NCI-H187 treated with DMSO at 0.1 percent for 48 hours (cell line): ENCODE results near the gene ZNF121.
"Not testable (repeated sequence)": the region's sequence is repeated elsewhere in the genome, so short reads cannot be mapped to it uniquely, and the experiment has no call there.

Experiments
- DNase-seq: peaks from one replicate; lab custom pipeline; 2025; lab: John Stamatoyannopoulos, UW

ZNF121 gene

DNA sequence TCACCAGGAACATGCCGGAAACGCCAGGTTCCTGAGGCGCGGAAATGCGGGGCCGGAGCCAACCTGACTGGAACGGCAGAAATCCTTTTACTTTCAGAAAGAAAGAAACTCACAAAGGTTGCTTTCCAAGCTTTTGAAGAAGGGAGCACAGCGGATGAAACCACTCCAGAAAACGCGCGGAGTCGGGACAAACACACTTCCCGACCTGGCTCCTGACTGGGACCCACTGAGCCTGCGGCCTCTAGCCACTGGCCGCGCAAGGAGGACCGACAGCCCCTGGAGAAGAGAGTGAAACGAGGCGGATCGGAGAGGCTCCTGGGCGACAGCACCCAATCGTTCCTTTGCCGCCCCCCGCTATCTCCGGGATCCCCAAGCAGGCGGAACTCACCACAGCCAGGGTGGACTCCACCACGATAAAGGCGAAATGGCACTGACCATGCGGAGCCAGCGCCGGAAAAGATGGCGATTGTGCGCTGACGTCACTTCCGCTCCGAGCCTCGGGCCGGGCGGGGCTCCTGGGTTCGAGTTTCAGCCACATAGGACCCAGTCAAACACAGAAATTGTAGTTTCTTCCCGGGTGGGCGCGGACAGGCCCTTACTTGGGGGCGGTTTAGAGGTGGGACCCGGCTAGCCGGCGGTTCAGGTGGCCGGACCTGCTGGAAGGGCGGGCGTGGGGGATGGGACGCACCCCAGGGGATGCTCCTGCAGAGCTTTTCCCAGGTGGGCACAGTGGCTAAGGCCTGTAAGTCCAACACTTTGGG is at the start of gene ZNF121:
Gene ZNF121 (minus strand): TSS at position 432 of the 761 bp plus-strand sequence. CDS start 16,407 bp downstream, outside the sequence.
- no peak for DNase-seq

DNA sequence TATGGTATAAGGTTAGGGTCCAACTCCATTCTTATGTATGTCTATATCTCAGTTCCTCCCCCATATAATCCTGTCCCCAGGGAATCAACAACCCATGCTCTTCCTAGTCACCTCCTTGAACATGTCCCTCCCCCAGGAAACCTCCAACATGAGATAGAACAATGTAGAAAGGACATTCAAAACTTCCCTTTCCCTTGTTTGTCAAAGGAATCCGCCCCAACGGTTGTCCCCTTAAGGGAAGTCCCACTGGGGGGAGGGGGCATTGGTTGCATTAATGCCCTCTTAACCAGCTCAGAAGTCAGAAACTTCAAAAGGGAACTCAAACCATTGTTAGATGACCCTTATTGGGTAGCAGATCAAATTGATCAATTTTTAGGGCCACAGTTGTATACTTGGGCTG is 43.6 kb upstream of the ZNF121 start:
- no peak for DNase-seq

DNA sequence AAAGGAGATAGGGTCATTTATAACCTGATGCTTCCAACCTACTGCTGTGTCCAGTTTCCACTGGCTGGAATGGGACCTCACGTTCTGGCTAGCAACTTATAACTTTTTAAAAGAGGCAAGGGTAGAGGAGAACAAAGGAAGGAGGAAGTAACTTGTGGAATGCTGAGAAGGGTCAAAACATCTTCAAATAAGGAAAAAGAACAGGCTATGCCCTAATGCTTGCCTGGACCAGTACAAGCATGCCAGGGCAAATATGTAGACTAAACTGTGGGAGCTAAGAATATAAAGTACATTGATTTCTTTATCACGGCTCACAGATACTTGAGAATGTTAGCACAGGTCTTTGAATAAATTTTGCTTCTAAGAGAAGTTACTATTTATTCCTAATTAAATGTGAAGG is 38.2 kb upstream of the ZNF121 start:
- DNase-seq = no peak

DNA sequence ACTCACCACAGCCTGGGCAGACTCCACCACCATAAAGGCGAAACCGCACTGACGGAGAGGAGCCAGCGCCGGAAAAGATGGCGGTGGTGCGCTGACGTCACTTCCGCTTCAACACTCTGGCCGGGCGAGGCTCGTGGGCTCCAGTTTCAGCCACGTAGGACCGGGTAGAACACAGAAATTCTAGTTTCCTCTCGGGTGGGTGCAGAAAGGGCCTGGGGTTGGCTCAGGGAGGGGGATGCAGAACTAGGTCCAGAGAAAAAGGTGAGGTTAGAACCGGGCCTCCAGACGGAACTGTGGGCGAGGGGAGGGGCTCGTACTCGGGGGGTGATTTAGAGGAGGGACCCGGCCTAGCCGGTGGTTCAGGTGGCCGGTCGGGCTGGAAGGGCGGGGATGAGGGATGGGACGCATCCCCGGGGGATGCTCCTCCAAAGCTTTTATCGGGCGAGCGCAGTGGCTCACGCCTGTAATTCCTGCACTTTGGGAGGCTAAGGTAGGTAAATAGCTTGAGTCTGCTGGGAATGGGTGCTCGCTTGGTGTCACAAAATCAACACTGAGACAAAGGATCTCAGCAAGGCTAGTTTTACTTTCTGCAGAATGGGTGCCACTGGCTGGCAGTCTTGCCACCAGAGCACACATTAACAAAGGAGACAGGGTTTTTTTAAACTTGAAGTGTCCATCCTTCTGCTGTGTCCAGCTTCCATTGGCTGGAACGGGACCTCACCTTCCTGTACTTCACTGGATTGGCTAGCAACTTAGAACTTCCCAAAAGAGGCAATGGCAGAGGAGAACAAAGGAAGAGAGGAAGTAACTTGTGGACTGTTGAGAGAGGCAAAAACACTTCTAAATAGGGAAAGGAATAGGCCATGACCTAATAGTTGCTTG is 37.1 kb upstream of the ZNF121 start, which contains the start of gene ZNF561:
Gene ZNF561 (minus strand): TSS at position 77 of the 882 bp plus-strand sequence. CDS start 1,776 bp downstream, outside the sequence.
- peak; percentile 25 for DNase-seq

DNA sequence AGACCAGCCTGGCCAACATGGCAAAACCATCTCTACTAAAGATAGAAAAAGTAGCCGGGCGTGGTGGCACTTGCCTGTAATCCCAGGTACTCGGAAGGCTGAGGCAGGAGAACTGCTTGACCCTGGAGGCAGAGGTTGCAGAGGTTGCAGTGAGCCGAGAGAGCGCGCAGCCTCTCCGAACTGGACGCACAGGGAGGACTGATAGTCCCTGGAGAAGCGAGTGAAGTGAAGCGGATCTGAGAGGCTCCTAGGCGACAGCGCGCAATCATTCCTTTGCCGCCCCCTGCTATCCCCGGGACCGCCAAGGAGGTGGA is 36.5 kb upstream of the ZNF121 start:
- no peak for DNase-seq

DNA sequence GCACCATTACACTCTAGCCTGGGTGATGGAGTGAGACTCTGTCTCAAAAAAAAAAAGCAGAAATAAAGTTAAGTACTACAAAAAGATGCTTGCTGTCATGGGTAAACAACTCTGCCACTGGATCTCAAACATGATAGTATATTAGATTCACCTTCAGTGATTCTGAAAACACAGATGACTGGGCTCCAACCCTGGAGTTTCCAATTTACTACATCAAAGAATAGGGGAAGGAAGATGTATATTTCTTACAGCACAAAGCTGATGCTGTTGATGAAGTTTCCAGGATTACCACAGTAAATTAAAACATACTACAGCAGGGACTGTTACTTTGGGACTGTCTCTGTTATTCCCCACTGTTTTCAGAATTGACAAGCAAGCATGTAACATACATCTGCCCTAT is 31.5 kb upstream of the ZNF121 start:
- no peak for DNase-seq

DNA sequence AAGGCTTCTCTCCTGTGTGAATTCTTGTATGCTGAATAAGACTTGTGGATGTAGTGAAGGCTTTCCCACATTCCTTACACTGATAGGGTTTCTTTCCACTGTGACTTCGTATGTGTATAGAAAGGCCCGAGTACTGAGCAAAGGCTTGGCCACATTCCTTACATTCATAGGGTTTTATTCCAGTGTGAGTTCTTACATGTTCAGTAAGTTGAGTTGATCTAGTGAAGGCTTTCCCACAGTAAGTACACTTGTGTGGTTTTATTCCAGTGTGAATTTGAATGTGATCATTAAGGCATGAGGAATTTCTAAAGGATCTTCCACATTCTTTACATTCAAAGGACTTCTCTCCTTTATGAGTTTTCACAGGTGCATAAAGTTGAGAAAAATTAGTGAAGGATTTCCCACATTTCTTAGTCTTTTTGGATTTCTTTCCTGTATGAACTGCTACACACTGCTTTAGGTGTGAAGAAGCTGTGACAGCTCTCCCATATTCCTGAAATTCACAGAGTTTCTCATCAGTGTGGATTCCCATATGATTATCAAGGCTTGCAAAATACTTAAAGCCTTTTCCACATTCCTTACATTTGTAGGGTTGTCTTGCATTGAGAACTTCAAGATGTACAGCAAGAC is 26.3 kb upstream of the ZNF121 start:
- DNase-seq = no peak

DNA sequence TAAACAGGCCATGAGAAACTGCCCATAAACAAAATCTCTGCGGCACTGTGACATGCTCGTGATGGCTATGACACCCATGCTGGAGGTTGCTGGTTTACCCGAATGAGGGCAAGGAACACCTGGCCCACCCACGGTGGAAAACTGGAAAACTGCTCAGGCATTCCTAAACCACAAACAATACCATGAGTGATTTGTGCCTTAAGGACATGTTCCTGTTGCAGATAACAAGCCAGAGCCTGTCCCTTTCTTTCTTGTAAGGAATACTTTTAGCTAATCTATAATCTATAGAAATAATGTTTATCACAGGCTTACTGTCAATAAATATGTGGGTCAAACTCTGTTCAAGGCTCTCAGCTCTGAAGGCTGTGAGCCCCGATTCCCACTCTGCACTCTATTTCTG is 24.6 kb upstream of the ZNF121 start:
- no peak for DNase-seq

DNA sequence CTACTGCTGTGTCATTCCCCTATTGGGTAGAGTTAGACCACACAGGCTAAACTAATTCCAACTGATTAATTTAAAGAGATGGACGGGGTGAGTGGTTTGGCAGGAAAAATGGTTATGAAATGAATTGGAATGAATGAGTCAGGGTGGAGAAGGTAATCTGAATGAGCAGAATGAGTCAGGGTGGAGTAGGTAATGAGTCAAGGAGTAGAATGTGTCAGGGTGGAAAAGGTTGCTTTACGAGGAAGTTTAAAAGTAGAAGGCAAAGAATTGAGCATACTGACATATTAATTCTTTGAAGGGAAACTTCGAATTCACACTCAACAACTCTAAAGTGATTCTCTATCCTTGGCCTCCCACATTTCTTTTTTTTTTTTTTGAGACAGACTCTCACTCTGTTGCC is 12.7 kb upstream of the ZNF121 start:
- DNase-seq = no peak

DNA sequence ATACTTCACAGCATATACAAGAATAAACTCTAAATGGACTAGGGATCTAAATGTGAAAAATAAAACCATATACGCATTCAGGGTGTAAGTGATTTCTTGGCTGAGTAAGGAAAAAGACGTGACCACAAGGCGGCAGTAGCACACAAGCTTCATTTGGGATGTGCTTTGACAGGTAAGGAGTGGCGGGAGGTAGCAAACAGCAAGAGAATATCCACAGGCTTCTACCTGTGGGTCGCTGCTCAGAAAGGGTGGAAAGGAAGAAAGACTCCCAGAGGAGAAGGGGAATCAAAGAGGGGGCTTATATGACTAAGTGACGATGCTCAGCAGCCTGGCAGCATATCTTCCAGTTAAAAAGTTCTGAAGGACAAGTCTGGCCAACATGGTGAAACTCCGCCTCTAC is 2.5 kb upstream of the ZNF121 start:
- DNase-seq = no peak

DNA sequence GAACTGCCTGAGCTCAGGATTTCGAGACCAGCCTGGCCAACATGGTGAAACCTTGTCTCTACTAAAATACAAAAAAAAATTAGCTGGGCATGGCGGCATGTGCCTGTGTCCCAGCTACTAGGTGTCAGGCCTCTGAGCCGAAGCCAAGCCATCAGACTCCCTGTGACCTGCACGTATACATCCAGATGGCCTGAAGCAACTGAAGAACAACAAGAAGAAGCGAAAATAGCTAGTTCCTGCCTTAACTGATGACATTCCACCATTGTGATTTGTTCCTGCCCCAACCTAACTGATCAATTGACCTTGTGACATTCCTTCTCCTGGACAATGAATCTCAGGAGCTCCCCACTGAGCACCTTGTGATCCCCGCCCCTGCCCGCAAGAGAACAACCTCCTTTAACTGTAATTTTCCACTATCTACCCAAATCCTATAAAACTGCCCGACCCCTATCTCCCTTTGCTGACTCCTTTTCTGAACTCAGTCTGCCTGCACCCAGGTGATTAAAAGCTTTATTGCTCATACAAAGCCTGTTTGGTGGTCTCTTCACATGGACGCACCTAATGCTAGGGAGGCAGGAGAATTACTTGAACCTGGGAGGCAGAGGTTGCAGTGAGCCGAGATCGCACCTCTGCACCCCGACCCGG is 2.1 kb downstream of the ZNF121 start:
- DNase-seq = not testable (repeated sequence)

DNA sequence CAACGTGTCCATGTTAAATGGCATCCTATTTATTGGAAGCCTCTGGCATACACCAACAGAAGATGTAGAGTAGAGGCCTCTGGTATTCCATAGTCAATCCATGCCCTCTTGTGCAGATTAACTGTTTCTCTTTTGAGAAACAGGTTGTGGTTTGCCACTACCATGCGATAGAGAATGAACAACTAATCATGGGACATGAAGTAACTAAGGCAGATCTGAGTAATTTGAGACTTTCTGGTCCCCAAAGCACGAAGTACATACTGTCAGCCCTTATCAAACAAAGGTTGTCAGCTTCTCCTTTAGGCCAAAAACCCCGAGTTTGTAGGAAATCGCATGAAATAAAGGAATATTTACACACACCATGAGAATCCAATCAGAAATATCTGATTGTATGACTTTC is 3.6 kb downstream of the ZNF121 start:
- DNase-seq = no peak

DNA sequence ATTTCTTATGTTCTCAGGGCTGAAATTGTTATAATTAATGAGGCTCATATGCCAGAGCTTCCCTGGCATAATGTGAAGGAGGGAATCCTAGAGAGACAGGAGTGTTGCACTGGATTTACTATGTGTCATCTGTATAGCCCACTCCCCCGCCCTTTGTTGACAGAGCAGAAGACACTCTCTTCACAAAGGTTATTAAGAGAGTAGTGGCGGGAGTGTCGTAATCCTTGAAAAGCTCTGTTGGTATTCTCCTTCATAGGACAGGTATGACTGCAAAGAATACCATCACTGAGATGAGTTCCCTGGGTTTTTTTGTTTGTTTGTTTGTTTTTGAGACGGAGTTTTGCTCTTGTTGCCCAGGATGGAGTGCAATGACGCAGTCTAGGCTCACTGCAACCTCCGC is 14.0 kb downstream of the ZNF121 start:
- no peak for DNase-seq

DNA sequence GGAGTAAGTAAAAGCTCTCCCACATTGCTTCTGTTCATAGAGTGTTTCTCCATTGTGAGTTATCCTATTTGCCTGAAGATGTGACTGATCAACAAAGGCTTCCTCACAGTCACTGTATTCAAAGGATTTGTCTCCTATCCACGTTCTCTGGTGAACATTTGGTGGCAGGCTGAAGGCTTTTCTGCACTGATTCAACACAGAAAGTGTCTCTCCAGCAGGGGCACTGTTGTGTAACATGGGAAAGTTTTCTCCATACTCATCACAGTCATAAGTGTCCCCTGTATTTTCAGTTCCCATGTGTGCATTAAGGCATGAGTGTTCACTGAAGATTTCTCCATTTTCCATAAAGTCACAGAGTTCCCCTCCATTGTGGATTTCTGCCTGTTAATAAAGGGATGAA is 17.6 kb downstream of the ZNF121 start:
- DNase-seq = no peak

DNA sequence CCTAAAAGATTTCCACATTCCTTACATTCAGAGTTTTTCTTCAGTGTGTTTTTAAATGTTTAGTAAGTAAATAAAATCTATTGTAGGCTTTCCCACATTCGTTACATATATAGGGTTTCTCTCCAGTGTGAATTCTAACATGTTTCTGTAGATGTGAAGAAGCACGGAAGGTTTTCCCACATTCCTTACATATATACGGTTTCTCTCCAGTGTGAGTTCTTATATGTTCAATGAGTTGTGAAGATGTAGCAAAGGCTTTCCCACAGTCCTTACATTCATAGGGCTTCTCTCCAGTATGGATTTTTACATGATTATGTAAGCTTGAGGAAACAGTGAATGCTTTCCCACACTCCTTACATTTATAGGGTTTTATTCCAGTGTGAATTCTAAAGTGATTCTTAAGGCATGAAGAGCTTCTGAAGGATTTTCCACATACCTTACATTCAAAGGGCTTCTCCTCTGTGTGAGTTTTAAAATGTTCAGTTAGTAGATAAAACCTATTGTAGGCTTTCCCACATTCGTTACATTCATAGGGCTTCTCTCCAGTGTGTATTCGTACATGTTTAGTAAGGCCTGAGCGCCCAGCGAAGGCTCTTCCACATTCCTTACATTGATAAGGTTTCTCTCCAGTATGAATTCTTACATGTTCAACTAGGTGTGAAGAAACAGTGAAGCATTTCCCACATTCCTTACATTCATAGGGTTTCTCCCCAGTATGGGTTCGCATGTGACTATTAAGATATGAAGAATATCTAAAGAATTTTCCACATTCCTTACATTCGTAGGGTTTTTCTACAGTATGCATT is 18.2 kb downstream of the ZNF121 start:
- DNase-seq = no peak

DNA sequence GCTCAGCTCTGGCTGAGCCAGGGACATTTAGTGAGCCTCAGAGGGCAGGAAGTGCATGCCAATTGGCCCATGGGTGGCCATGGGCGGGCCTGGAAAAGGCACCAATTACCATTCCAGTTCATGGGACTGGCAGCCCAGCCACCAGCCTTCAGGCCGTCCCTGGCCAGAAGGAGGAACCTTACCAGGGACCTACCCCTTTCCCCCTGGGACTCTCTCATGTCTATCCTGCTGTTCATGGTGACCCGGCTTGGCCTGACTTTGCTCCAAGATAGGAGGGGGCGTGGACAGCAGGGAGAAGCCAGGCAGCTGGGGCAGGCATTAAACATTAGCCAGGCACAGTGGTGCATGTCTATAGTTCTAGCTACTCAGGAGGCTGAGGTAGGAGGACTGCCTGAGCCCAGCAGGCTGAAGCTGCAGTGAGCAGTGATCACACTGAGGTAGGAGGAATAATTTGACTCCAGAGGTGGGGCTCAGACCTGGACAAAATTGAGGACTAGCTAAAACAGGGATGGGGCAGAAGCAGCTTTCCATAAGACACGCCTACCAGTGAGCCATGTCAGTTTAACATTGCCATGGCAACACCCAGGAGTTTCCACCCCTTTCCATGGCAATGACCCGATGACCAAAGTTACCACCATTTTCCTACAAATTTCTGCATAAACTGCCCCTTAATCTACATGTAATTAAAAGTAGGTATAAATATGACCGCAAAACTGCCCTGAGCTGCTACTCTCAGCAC is 31.6 kb downstream of the ZNF121 start:
- DNase-seq = no peak

DNA sequence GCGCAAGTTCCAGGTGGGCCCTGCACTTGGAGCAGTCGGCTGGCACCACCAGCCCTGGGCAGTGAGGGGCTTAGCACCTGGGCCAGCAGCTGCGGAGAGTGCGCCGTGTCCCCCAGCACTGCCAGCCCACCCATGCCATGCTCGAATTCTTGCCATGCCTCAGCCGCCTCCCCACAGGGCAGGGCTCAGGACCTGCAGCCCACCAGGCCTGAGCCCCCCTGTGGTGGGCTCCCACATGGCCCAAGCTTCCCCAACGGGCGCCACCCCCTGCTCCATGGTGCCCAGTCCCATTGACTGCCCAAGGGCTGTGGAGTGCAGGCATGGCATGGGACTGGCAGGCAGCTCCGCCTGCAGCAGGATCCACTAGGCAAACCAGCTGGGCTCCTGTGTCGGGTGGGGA is 36.4 kb downstream of the ZNF121 start:
- DNase-seq = no peak

DNA sequence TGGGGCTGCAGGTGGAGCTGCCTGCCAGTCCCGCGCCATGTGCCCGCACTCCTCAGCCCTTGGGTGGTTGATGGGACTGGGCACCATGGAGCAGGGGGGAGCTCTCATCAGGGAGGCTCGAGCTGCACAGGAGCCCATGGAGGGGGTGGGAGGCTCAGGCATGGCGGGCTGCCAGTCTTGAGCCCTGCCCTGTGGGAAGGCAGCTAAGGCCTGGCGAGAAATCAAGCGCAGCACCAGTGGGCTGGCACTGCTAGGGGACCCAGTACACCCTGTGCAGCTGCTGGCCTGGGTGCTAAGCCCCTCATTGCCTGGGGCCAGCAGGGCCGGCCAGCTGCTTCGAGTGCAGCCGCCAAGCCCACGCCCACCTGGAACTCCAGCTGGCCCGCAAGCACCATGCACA is 43.0 kb downstream of the ZNF121 start:
- not testable (repeated sequence) for DNase-seq

DNA sequence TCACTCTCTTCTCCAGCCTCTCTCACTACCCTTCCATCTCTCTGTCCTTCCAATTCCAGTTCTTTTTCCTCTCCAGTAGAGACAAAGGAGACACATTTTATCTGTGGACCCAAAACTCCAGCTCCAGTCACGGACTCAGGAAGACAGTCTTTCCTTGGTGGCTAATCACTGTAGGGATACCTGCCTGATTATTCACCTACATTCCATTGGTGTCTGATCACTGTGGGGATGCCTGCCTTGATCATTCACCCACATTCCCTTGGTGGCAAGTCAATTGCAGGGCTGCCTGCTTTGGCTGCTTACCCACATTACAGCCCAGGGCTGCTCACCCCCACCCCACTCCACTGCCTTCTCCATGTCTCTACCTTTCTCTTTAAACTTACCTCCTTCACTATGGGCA is 44.4 kb downstream of the ZNF121 start:
- DNase-seq = not testable (repeated sequence)

DNA sequence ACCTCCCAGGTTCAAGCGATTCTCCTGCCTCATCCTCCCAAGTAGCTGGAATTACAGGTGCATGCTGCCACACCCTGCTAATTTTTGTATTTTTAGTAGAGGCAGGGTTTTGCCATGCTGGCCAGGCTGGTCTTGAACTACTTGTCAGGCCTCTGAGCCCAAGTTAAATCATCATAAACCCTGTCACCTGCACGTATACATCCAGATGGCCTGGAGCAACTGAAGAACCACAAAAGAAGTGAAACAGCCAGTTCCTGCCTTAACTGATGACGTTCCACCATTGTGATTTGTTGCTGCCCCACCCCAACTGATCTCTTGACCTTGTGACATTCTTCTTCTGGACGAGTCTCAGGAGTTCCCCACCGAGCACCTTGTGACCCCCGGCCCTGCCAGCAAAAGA is 45.1 kb downstream of the ZNF121 start:
- not testable (repeated sequence) for DNase-seq
